ENCODE measurements around the gene SKP1.

SKP1 gene

GRCh38 chr5:134151723-134152122, 25.0 kb downstream of the SKP1 start:
- Histone ChIP-seq H3K36me3 (ENCODE audit: control insufficient read depth, insufficient read depth, low read length) (peaks cover 36% of the 10 kb centered on the region), H3K27me3 (replicated peaks; ENCODE audit: control insufficient read depth, insufficient read depth, low read length, poor library complexity, severe bottlenecking) (no peaks in the 10 kb centered on the region), H3K4me1 (ENCODE audit: control insufficient read depth, insufficient read depth, low read length, poor library complexity, severe bottlenecking) (peaks cover 21% of the 10 kb centered on the region), H3K27ac (ENCODE audit: insufficient read depth, low read length, poor library complexity, severe bottlenecking) (peak overlapping the region; percentile 0), H3K9me3 (ENCODE audit: control insufficient read depth, low read length) (no peaks in the 10 kb centered on the region), H3K4me3 (ENCODE audit: insufficient read depth, low read depth, low read length, poor library complexity, severe bottlenecking) (no peak overlapping the region)
- DNase-seq, result no peak

GRCh38 chr5:134149571-134150303, 27.0 kb downstream of the SKP1 start:
- H3K36me3 ChIP-seq (ENCODE audit: control insufficient read depth, insufficient read depth, low read length), result peaks cover 39% of the 10 kb centered on the region

GRCh38 chr5:134148986-134149539, 27.7 kb downstream of the SKP1 start:
- Histone ChIP-seq H3K4me1 (ENCODE audit: control insufficient read depth, insufficient read depth, low read length, poor library complexity, severe bottlenecking) (peaks cover 21% of the 10 kb centered on the region), H3K9me3 (ENCODE audit: control insufficient read depth, low read length) (no peaks in the 10 kb centered on the region), H3K27ac (ENCODE audit: insufficient read depth, low read length, poor library complexity, severe bottlenecking) (no peak overlapping the region), H3K4me3 (ENCODE audit: insufficient read depth, low read depth, low read length, poor library complexity, severe bottlenecking) (no peak overlapping the region), H3K27me3 (replicated peaks; ENCODE audit: control insufficient read depth, insufficient read depth, low read length, poor library complexity, severe bottlenecking) (no peaks in the 10 kb centered on the region), H3K36me3 (ENCODE audit: control insufficient read depth, insufficient read depth, low read length) (peaks cover 44% of the 10 kb centered on the region)
- no peak for DNase-seq

More at GRCh38 chr5:134149571-134150303, 27.0 kb downstream of the SKP1 start:
- Histone ChIP-seq H3K9me3 (ENCODE audit: control insufficient read depth, low read length) (no peaks in the 10 kb centered on the region), H3K4me3 (ENCODE audit: insufficient read depth, low read depth, low read length, poor library complexity, severe bottlenecking) (no peak overlapping the region), H3K27me3 (replicated peaks; ENCODE audit: control insufficient read depth, insufficient read depth, low read length, poor library complexity, severe bottlenecking) (no peaks in the 10 kb centered on the region), H3K27ac (ENCODE audit: insufficient read depth, low read length, poor library complexity, severe bottlenecking) (peak overlapping the region; percentile 29), H3K4me1 (ENCODE audit: control insufficient read depth, insufficient read depth, low read length, poor library complexity, severe bottlenecking) (peaks cover 21% of the 10 kb centered on the region)
- no peak for DNase-seq

- Histone ChIP-seq H3K27me3 (replicated peaks; ENCODE audit: control insufficient read depth, insufficient read depth, low read length, poor library complexity, severe bottlenecking) (no peaks in the 10 kb centered on the region), H3K27ac (ENCODE audit: insufficient read depth, low read length, poor library complexity, severe bottlenecking) (no peak overlapping the region), H3K36me3 (ENCODE audit: control insufficient read depth, insufficient read depth, low read length) (peaks cover 46% of the 10 kb centered on the region), H3K9me3 (ENCODE audit: control insufficient read depth, low read length) (no peaks in the 10 kb centered on the region), H3K4me3 (ENCODE audit: insufficient read depth, low read depth, low read length, poor library complexity, severe bottlenecking) (no peak overlapping the region), H3K4me1 (ENCODE audit: control insufficient read depth, insufficient read depth, low read length, poor library complexity, severe bottlenecking) (peaks cover 21% of the 10 kb centered on the region)
- no peak for DNase-seq
Observed at GRCh38 chr5:134148316-134148715, 28.4 kb downstream of the SKP1 start.

GRCh38 chr5:134146651-134147518, 29.9 kb downstream of the SKP1 start:
- DNase-seq, result no peak
- H3K4me1 ChIP-seq (ENCODE audit: control insufficient read depth, insufficient read depth, low read length, poor library complexity, severe bottlenecking), result peaks cover 17% of the 10 kb centered on the region
- H3K27ac ChIP-seq (ENCODE audit: insufficient read depth, low read length, poor library complexity, severe bottlenecking), result peak overlapping the region; percentile 14
- no peak overlapping the region for H3K4me3 ChIP-seq (ENCODE audit: insufficient read depth, low read depth, low read length, poor library complexity, severe bottlenecking)
- no peaks in the 10 kb centered on the region for H3K9me3 ChIP-seq (ENCODE audit: control insufficient read depth, low read length)
- no peaks in the 10 kb centered on the region for H3K27me3 ChIP-seq (replicated peaks; ENCODE audit: control insufficient read depth, insufficient read depth, low read length, poor library complexity, severe bottlenecking)
- H3K36me3 ChIP-seq (ENCODE audit: control insufficient read depth, insufficient read depth, low read length), result peaks cover 55% of the 10 kb centered on the region

GRCh38 chr5:134145779-134146581, 30.8 kb downstream of the SKP1 start:
- Histone ChIP-seq H3K4me3 (ENCODE audit: insufficient read depth, low read depth, low read length, poor library complexity, severe bottlenecking) (no peak overlapping the region), H3K27me3 (replicated peaks; ENCODE audit: control insufficient read depth, insufficient read depth, low read length, poor library complexity, severe bottlenecking) (no peaks in the 10 kb centered on the region), H3K36me3 (ENCODE audit: control insufficient read depth, insufficient read depth, low read length) (peaks cover 64% of the 10 kb centered on the region), H3K9me3 (ENCODE audit: control insufficient read depth, low read length) (no peaks in the 10 kb centered on the region), H3K4me1 (ENCODE audit: control insufficient read depth, insufficient read depth, low read length, poor library complexity, severe bottlenecking) (peaks cover 11% of the 10 kb centered on the region), H3K27ac (ENCODE audit: insufficient read depth, low read length, poor library complexity, severe bottlenecking) (peak overlapping the region; percentile 20)
- DNase-seq, result peak; percentile 66 to 72 (median 69)

GRCh38 chr5:134145041-134145757, 31.6 kb downstream of the SKP1 start:
- Histone ChIP-seq H3K4me3 (ENCODE audit: insufficient read depth, low read depth, low read length, poor library complexity, severe bottlenecking) (no peak overlapping the region), H3K4me1 (ENCODE audit: control insufficient read depth, insufficient read depth, low read length, poor library complexity, severe bottlenecking) (peaks cover 6% of the 10 kb centered on the region), H3K27me3 (replicated peaks; ENCODE audit: control insufficient read depth, insufficient read depth, low read length, poor library complexity, severe bottlenecking) (no peaks in the 10 kb centered on the region), H3K9me3 (ENCODE audit: control insufficient read depth, low read length) (no peaks in the 10 kb centered on the region), H3K36me3 (ENCODE audit: control insufficient read depth, insufficient read depth, low read length) (peaks cover 72% of the 10 kb centered on the region), H3K27ac (ENCODE audit: insufficient read depth, low read length, poor library complexity, severe bottlenecking) (peak overlapping the region; percentile 20)
- DNase-seq, result no peak

GRCh38 chr5:134143944-134144941, 32.5 kb downstream of the SKP1 start:
- H3K9me3 ChIP-seq (ENCODE audit: control insufficient read depth, low read length), result no peaks in the 10 kb centered on the region
- no peak for DNase-seq
- no peak overlapping the region for H3K4me3 ChIP-seq (ENCODE audit: insufficient read depth, low read depth, low read length, poor library complexity, severe bottlenecking)
- no peaks in the 10 kb centered on the region for H3K27me3 ChIP-seq (replicated peaks; ENCODE audit: control insufficient read depth, insufficient read depth, low read length, poor library complexity, severe bottlenecking)
- H3K4me1 ChIP-seq (ENCODE audit: control insufficient read depth, insufficient read depth, low read length, poor library complexity, severe bottlenecking), result peaks cover 11% of the 10 kb centered on the region
- H3K36me3 ChIP-seq (ENCODE audit: control insufficient read depth, insufficient read depth, low read length), result peaks cover 81% of the 10 kb centered on the region
- H3K27ac ChIP-seq (ENCODE audit: insufficient read depth, low read length, poor library complexity, severe bottlenecking), result peak overlapping the region; percentile 20

Data from effector memory CD4-positive, alpha-beta T cell (primary cell).